Calu3 (cell line): ENCODE results near the gene ANKS1B. TPM values are rescaled to one million over a fixed set of nuclear protein-coding genes. Genes with fewer than 3 reads are reported as not detected.

Experiments
- BruUV-seq: library from RNA; stranded (reverse); fragments of 400-500 nt; replicated peaks from 2 replicates; lab custom pipeline; 2021; lab: Mats Ljungman, UMichigan
- CTCF ChIA-PET: fragments of 300-600 bp; sonication (Branson Sonifier 250); formaldehyde crosslinking; loops from one replicate; lab custom pipeline; 2022; ENCODE audit warnings: antibody characterized with exemption; lab: Charles Lee
- DNase-seq: peaks from one replicate; pipeline ENCODE4 v3.0.0; 2022
- H3K27ac Mint-ChIP-seq: one replicate; pipeline ENCODE4 v1.8.0; 2022; ENCODE audit warnings: mixed read lengths; ENCODE audit not compliant: unreplicated experiment
- H3K27me3 Mint-ChIP-seq: one replicate; pipeline ENCODE4 v1.8.0; 2022; ENCODE audit warnings: mixed read lengths; ENCODE audit not compliant: unreplicated experiment
- H3K36me3 Mint-ChIP-seq: one replicate; pipeline ENCODE4 v1.8.0; 2022; ENCODE audit warnings: mild to moderate bottlenecking, moderate library complexity, mixed read lengths; ENCODE audit not compliant: insufficient read depth, unreplicated experiment
- H3K4me1 Mint-ChIP-seq: one replicate; pipeline ENCODE4 v1.8.0; 2022; ENCODE audit warnings: mild to moderate bottlenecking, low read depth, mixed read lengths; ENCODE audit not compliant: unreplicated experiment
- H3K4me3 Mint-ChIP-seq: one replicate; pipeline ENCODE4 v1.8.0; 2022; ENCODE audit warnings: mild to moderate bottlenecking, low read depth, moderate library complexity, mixed read lengths; ENCODE audit not compliant: unreplicated experiment
- H3K9me3 Mint-ChIP-seq: one replicate; pipeline ENCODE4 v1.8.0; 2022; ENCODE audit warnings: low read depth, mixed read lengths; ENCODE audit not compliant: unreplicated experiment
- CTCF ChIP-seq: fragments of 200-600 bp; IDR thresholded peaks from one replicate; pipeline ENCODE4 v1.8.0; 2022; ENCODE audit warnings: antibody characterized with exemption; ENCODE audit not compliant: unreplicated experiment
- intact Hi-C: fragments of 100-400 bp; cut with micrococcal nuclease; formaldehyde crosslinking; loops from one replicate; pipeline ENCODE4 v1.10.0; 2022; ENCODE audit not compliant: unreplicated experiment
- total RNA-seq: library from RNA; stranded (reverse); gene quantifications from 2 replicates; pipeline ENCODE4 v1.2.3, GENCODE V29; 2022

Gene ANKS1B
- total RNA-seq, 1 experiment from 2014 or later, result 1.7 TPM

- CTCF ChIA-PET, result no interaction called here
- Mint-ChIP-seq H3K9me3 (no peaks in the 10 kb centered on the region), H3K4me1 (no peaks in the 10 kb centered on the region), H3K27ac (no peak overlapping the region), H3K4me3 (no peak overlapping the region), H3K27me3 (no peaks in the 10 kb centered on the region), H3K36me3 (no peaks in the 10 kb centered on the region)
- no TSS peak for BruUV-seq
- DNase-seq, result no peak
- intact Hi-C loops, result no loop called here
- TF ChIP-seq CTCF, result no peak
These were observed 1283.6 kb downstream of the ANKS1B start for GRCh38 chr12:98701166-98701565.

GRCh38 chr12:98699586-98699985 lies 1285.2 kb downstream of the ANKS1B start:
- intact Hi-C loops, result loop anchor here (1.0 to 2.0 kb wide), 2 partner anchors 239 to 299 kb away; no protein-coding TSS in a partner anchor
- BruUV-seq, result no TSS peak
- no peak for TF ChIP-seq CTCF
- DNase-seq, result no peak
- CTCF ChIA-PET, result interaction anchor here (1.9 kb wide), 1 partner anchor 299 kb away, joined by 10 read pairs; no protein-coding TSS in a partner anchor
- no peaks in the 10 kb centered on the region for H3K9me3 Mint-ChIP-seq
- no peaks in the 10 kb centered on the region for H3K4me1 Mint-ChIP-seq
- no peak overlapping the region for H3K27ac Mint-ChIP-seq
- H3K4me3 Mint-ChIP-seq, result no peak overlapping the region
- no peaks in the 10 kb centered on the region for H3K27me3 Mint-ChIP-seq
- H3K36me3 Mint-ChIP-seq, result no peaks in the 10 kb centered on the region

GRCh38 chr12:98698603-98699463 lies 1285.9 kb downstream of the ANKS1B start:
- Mint-ChIP-seq H3K27ac (no peak overlapping the region), H3K4me1 (no peaks in the 10 kb centered on the region), H3K36me3 (no peaks in the 10 kb centered on the region), H3K4me3 (no peak overlapping the region), H3K27me3 (no peaks in the 10 kb centered on the region), H3K9me3 (no peaks in the 10 kb centered on the region)
- CTCF ChIA-PET, result interaction anchor here (1.9 kb wide), 1 partner anchor 300 kb away, joined by 10 read pairs; no protein-coding TSS in a partner anchor
- no TSS peak for BruUV-seq
- intact Hi-C loops, result loop anchor here (1.0 to 2.0 kb wide), 2 partner anchors 240 to 299 kb away; no protein-coding TSS in a partner anchor
- TF ChIP-seq CTCF, result peak; percentile 59
- DNase-seq, result peak; percentile 49

GRCh38 chr12:98697209-98697608 lies 1287.5 kb downstream of the ANKS1B start:
- Mint-ChIP-seq H3K4me3 (no peak overlapping the region), H3K27me3 (no peaks in the 10 kb centered on the region), H3K9me3 (no peaks in the 10 kb centered on the region), H3K27ac (no peak overlapping the region), H3K4me1 (no peaks in the 10 kb centered on the region), H3K36me3 (no peaks in the 10 kb centered on the region)
- CTCF ChIA-PET, result no interaction called here
- intact Hi-C loops, result no loop called here
- no peak for TF ChIP-seq CTCF
- no TSS peak for BruUV-seq
- DNase-seq, result no peak
